Activated CD4-positive, CD25-positive, alpha-beta regulatory T cell treated with anti-CD3 and anti-CD28 coated beads, Interleukin-2, amount 50 U/mL, for 72 hours (primary cell): ENCODE results near the gene PLCG2.
"Not testable (repeated sequence)": the region's sequence is repeated elsewhere in the genome, so short reads cannot be mapped to it uniquely, and the experiment has no call there.

Experiments
- DNase-seq: peaks from one replicate; pipeline ENCODE4 v3.0.0; 2021

The PLCG2 gene

GRCh38 chr16:81778861-81779535 lies at the start of gene PLCG2:
TSS of gene PLCG2 (plus strand) at chr16:81779291. CDS start at chr16:81785990, 6,699 bp downstream.
- peak; percentile 71 for DNase-seq

- no peak for DNase-seq
Measured at GRCh38 chr16:81729451-81729850, 49.6 kb upstream of the PLCG2 start.

GRCh38 chr16:81730090-81731051 lies 48.7 kb upstream of the PLCG2 start:
- DNase-seq, result peak; percentile 59

DNA sequence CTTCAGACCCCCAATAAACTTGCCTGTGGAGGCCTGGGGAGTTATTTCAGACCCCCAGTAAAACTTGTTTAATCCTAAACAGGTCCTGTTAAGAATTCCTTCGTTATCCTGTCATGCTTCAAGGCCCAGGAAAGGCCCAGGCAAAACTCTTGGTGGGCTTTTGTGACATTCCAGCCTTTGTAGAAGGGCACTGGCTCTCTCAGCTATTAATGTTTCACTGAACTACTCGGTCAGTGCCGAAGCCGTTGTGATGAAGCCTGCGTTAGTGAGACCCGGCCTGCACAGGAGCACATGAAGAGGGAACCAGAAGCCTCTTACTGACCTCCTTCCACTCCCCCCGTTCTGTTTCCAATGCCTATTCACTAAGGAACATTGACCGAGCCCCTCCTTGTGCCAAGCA lies 47.4 kb upstream of the PLCG2 start:
- DNase-seq, result no peak

DNA sequence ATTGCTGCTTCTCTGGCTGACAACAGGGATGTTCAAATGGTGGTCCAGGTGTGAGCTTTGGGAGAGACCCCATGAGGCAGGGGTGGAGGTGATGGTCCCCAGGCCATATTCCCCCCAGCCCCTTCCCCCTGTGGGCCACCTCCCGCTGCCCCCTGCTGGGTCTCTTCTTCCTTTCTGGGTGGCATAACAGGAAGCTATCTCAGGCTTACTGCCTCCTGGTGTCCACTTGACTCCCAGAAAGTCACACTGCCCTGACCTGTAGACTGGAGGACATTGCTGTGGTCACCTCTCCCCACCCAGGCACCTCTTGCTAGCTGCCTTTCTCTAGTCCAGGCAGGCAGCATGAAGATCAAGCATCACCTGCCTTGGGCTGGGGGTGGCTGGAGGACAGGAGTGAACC lies 46.4 kb upstream of the PLCG2 start:
- DNase-seq, result no peak

DNA sequence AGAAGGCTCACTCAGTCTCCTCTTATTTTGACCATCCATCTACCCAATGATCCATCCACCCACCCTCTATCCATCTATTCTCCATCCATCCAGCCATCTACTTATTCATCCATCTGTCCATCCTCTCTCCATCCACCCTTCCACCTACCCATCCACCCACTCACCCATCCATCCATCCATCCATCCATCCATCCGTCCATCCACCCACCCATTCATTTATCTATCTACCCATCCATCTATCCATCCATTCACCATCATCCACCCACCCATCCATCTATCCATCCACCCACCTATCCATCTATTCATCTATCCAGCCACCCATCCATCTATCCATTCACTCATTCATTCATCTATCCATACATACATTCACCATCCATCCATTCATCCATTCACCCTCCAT lies 45.8 kb upstream of the PLCG2 start:
- no peak for DNase-seq

DNA sequence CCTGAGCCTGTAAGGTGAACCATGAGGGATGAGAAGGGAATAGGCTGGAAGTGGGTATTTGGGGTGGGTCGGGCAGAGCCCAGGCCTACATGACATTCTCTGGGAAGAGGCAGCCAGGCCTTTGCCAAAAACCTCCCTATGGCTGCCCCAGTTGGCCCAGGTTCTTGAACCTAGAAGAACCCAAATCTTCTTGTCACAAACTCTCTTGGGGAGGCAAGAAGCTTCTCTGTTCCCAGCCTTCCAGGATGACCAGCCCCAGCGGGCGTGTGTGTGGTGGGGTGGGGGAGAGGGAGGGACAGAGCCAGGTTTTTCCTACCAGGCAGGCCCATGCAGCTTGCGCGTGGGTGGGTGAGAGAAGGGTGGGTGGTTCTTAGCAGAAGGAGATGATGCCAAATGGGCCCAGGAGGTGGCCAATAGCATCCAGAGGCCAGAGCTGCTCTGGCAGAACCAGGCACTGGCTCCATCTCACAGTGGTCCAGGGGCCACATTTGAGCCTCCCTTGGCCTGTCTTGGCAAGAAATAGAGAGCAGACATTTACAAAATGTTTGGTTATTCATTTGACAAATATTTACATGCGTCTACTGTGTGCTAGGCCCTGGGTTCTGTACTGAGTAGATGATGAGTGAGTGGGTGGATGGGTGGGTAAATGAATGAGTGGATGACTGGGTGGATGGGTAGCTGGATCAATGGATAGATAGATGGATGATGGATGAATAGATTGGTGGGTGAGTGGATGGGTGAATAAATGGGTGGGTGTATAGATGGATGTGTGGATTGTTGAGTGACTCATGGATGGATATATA lies 44.3 kb upstream of the PLCG2 start:
- DNase-seq, result no peak

GRCh38 chr16:81737885-81738536 lies 41.1 kb upstream of the PLCG2 start:
- DNase-seq, result peak; percentile 82

DNA sequence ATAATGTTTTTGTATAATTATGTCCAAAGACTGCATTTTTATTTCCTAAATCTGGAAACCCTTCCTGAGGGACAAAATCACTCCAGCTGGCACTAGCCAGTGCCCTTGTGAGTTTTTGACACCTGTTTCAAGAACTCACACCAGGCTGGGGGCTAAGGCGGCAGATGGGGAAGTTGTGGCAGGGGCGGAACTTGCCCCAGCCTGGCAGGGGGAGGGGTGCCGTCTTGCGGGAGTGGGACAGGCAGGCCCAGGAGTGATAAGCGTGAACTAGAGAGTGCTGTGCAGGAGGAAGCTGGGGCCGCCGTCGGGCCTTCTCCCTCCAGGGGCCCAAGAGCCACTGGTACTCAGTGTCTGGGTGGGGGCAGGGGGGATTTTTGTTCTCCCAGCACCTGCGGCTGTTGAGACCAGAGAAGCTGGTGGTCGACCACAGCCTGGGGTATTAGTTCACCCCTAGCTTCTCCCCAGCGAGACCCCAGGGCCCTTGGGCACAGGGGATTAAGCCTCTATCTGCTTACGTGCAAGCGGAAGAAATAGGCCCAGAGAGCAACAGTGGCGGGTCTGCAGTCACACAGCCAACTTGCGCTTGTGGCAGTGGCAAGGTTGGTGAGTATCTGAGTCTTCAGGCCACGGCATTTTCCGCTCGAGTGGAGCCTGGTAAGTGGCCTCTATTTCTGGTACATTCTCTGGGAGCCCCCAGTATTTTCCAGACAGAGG lies 40.2 kb upstream of the PLCG2 start:
- DNase-seq, result no peak

- no peak for DNase-seq
Measured at GRCh38 chr16:81739503-81739902, 39.6 kb upstream of the PLCG2 start.

GRCh38 chr16:81740169-81740568 lies 38.9 kb upstream of the PLCG2 start:
- DNase-seq, result no peak

- DNase-seq, result not testable (repeated sequence)
Measured at GRCh38 chr16:81741430-81741770, 37.7 kb upstream of the PLCG2 start.

DNA sequence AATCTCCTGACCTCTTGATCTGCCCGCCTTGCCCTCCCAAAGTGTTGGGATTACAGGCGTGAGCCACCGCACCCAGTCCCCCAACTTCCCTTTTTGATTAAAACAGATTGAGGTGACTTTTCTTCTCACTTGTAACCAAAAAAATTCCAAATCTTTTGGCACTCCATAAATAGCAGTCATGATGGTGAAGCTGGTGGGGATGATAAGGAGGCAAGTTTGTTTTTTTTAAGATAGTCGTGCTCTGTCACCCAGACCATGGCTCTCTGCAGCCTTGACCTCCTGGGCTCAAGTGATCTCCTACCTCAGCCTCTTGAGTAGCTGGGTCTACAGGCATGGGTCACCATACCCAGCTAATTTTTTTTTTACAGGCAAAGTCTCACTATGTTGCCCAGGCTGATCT lies 34.7 kb upstream of the PLCG2 start:
- no peak for DNase-seq

GRCh38 chr16:81744911-81745310 lies 34.2 kb upstream of the PLCG2 start:
- DNase-seq, result no peak

DNA sequence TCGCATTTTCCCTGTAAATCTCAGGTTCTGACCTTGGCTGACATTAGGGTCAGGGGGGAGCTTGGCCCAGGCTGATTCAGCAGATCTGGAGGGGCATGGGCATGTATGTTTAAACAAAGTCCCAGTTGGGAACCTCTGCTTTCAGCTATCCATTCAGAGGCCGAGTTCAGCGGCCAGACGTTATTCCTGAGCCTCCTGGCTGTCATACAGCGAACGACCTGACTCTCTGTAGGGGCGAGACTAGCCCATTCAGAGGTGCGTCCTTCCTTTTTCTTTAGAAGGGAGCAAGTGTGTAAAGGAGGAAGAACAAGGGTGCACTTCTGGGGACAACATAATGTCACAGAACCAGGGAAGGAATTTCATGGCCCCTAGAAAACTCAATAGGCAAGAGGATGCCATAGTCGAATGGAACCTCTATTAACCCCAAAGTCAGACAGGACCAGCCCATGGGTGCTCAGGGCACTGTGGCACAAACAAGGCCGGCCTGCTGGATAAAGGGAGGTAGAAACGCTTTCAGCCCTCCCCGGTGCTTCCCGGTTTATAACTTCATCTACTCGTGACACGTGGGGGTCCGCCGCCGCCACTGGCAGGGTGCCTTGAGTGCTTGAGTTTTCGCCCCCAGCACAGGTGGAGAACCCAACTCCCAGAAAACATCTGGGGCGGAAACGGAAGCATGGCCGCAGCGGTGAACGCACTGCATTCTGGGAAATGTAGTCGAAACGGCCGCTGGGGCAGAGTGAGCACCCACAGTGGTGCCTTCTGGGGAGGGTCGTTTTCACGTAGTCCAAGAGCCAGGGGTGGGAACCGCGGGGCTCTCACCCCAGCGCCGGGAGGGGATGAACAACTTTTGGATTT lies 33.2 kb upstream of the PLCG2 start:
- peak; percentile 76 for DNase-seq

DNA sequence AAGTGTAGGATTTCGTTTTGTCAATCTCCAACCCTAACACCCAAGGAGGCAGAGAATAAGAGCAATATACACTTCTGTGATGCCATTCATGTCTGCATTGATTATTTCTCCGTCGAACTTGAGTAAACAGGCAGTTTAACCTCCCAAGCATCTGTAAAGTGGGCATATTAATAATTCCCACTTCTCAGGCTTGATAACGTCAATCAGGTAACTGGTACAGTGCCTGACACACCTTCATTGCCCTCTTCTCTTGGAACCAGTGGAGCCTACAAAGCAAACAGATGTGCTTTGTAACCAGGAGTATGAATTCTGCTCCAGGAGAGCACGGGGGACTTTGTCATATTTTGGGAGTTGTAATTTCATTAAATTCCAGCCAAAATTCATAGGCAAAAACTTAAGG lies 32.5 kb upstream of the PLCG2 start:
- DNase-seq, result no peak

DNA sequence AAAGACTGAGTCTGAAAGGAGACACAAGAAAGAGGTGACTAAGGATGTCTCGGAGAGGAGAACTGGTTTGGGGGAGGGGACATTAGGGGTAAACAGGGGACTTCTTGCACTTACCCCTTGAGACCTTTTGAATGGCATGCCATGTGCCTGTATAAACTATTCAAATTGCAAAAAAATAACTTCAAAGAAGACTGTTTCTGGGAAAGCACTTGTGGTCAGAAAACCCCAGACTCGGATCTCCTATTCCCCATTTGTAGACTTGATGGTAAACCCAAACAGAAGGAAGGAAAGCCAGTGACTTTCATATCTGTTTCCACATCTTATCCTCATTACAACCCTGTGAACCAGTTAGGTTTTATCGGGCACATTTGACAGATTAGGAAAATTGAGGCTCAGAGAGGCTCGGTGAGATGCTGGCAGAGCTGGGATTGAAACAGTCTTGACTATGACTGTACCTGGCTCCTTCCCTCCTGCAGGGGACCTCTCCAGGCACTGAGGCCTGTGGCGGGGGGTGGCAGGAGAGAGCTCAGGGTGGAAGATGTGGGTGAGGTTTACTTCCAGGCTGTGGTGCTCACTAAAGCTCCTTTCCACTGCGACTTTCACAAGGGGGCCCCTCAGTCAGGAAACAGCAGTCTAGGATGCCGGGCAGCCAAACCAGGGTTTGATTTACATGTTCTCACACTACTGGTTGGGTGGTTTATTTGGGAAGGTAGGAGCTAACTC lies 30.5 kb upstream of the PLCG2 start:
- no peak for DNase-seq

GRCh38 chr16:81752225-81752875 lies 26.7 kb upstream of the PLCG2 start:
- DNase-seq, result no peak

DNA sequence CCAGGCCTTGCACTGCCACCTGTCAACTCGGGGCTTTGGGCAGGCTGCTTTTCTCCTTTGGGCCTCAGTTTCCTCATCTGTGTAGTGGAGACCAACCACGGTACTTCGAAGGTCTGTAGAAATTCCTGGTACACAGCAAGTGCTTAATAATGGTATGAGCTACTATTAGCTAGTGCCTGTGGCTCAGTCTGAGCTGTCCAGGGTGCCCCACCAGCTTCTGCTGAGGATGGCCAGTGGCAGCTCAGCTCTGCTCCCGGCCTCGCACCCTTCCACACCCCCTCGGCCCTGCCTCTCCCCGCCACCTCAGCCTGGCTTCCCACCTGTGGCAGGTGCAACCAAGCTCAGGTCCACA lies 26.2 kb upstream of the PLCG2 start:
- no peak for DNase-seq

- DNase-seq, result no peak
Measured at GRCh38 chr16:81754858-81755257, 24.2 kb upstream of the PLCG2 start.
